Suppressor macrophage treated with lipopolysaccharide for 4 hours (primary cell): Measurements from ENCODE around the gene TLN1.

ENCODE experiments used
- DNase-seq: peaks from one replicate; pipeline ENCODE4 v3.0.0-alpha.2; 2020

Gene TLN1

GRCh38 chr9:35732185-35732799, at the start of gene TLN1, which contains the start of gene CREB3:
TLN1 (minus strand) TSS chr9:35732195; CDS start chr9:35725694, 6,501 bp downstream.
CREB3 (plus strand) TSS chr9:35732666; CDS start chr9:35732773, 107 bp downstream.
- peak; percentile 100 for DNase-seq

- no peak for DNase-seq
Observed at GRCh38 chr9:35781066-35781465, 49.1 kb upstream of the TLN1 start.

- DNase-seq, result no peak
Observed at GRCh38 chr9:35778496-35778895, 46.5 kb upstream of the TLN1 start.

GRCh38 chr9:35776018-35776417, 44.0 kb upstream of the TLN1 start:
- DNase-seq, result no peak

GRCh38 chr9:35774907-35775635, 43.1 kb upstream of the TLN1 start:
- peak; percentile 51 for DNase-seq

- DNase-seq, result no peak
Observed at GRCh38 chr9:35771943-35772342, 39.9 kb upstream of the TLN1 start.

GRCh38 chr9:35771534-35771933, 39.5 kb upstream of the TLN1 start:
- no peak for DNase-seq

- DNase-seq, result no peak
Observed at GRCh38 chr9:35771075-35771433, 39.1 kb upstream of the TLN1 start.

GRCh38 chr9:35769763-35770162, 37.8 kb upstream of the TLN1 start:
- DNase-seq, result no peak

GRCh38 chr9:35767458-35767857, 35.5 kb upstream of the TLN1 start:
- no peak for DNase-seq

- DNase-seq, result no peak
Observed at GRCh38 chr9:35766997-35767396, 35.0 kb upstream of the TLN1 start.

GRCh38 chr9:35763803-35764202, 31.8 kb upstream of the TLN1 start:
- no peak for DNase-seq

- DNase-seq, result no peak
Observed at GRCh38 chr9:35763181-35763580, 31.2 kb upstream of the TLN1 start.

GRCh38 chr9:35760651-35761050, 28.7 kb upstream of the TLN1 start:
- peak; percentile 27 for DNase-seq

- DNase-seq, result no peak
Observed at GRCh38 chr9:35759795-35760194, 27.8 kb upstream of the TLN1 start.

GRCh38 chr9:35758475-35759050, 26.6 kb upstream of the TLN1 start:
- no peak for DNase-seq

GRCh38 chr9:35757892-35758275, 25.9 kb upstream of the TLN1 start:
- no peak for DNase-seq

GRCh38 chr9:35757226-35757891, 25.4 kb upstream of the TLN1 start:
- DNase-seq, result no peak

- DNase-seq, result peak; percentile 12
Observed at GRCh38 chr9:35756275-35757225, 24.6 kb upstream of the TLN1 start.

GRCh38 chr9:35755071-35755470, 23.1 kb upstream of the TLN1 start:
- DNase-seq, result no peak

- no peak for DNase-seq
Observed at GRCh38 chr9:35754264-35754663, 22.3 kb upstream of the TLN1 start, which contains the start of gene MSMP. MSMP (minus strand) TSS chr9:35754276; CDS start chr9:35754129, 147 bp downstream.

GRCh38 chr9:35753466-35753865, 21.5 kb upstream of the TLN1 start:
- DNase-seq, result no peak

GRCh38 chr9:35750256-35750531, 18.2 kb upstream of the TLN1 start:
- no peak for DNase-seq
